Keratinocyte (primary cell): ENCODE measurements around the gene IL22RA1. TPM values are rescaled to one million over a fixed set of nuclear protein-coding genes. Genes with fewer than 3 reads are reported as not detected.

Experiments
- DNase-seq: peaks from one replicate; pipeline ENCODE4 v3.0.0-alpha.2; 2011; ENCODE audit warnings: low read depth, missing footprints, low spot score
- FAIRE-seq: peaks from 2 replicates; lab custom pipeline; 2011; peaks lifted over from hg19 to GRCh38; lab: Jason Lieb, UNC
- H2AFZ ChIP-seq: 2 replicates; pipeline ENCODE4 v1.6.0; 2012; ENCODE audit warnings: low read length, control low read depth, inconsistent platforms; ENCODE audit not compliant: control insufficient read depth
- H3K27ac ChIP-seq: 2 replicates; pipeline ENCODE4 v1.5.1; 2011; ENCODE audit warnings: low read length; ENCODE audit not compliant: control insufficient read depth, insufficient read depth
- H3K27me3 ChIP-seq: 3 replicates; pipeline ENCODE4 v1.6.0; 2011; ENCODE audit warnings: low read length; ENCODE audit not compliant: control insufficient read depth, insufficient read depth; ENCODE audit errors: extremely low read depth
- H3K36me3 ChIP-seq, 2 experiments: 2 replicates in 1 of 2; 3 replicates in 1 of 2; pipeline ENCODE4 v1.5.1; 2011; ENCODE audit warnings: low read length in 2 of 2, mild to moderate bottlenecking in 1 of 2; ENCODE audit not compliant: control insufficient read depth in 2 of 2, insufficient read depth in 2 of 2; ENCODE audit errors: extremely low read depth in 1 of 2
- H3K4me1 ChIP-seq: 3 replicates; pipeline ENCODE4 v1.5.1; 2011; ENCODE audit warnings: low read length; ENCODE audit not compliant: control insufficient read depth, insufficient read depth; ENCODE audit errors: extremely low read depth
- H3K4me2 ChIP-seq: 3 replicates; pipeline ENCODE4 v1.6.0; 2011; ENCODE audit warnings: low read depth, low read length; ENCODE audit not compliant: control insufficient read depth, insufficient read depth; ENCODE audit errors: extremely low read depth
- H3K4me3 ChIP-seq, 3 experiments: fragments of 200-600 bp in 1 of 3; sonication (generic) in 1 of 3; 2 replicates in 2 of 3; 3 replicates in 1 of 3; pipeline ENCODE4 v1.5.1; 2011 to 2016; ENCODE audit warnings: low read length in 3 of 3, mild to moderate bottlenecking in 3 of 3, control low read depth in 2 of 3, inconsistent platforms in 1 of 3, low read depth in 1 of 3, mixed read lengths in 1 of 3, mixed run types in 1 of 3, moderate library complexity in 1 of 3; ENCODE audit not compliant: control insufficient read depth in 2 of 3, insufficient read depth in 2 of 3; ENCODE audit errors: extremely low read depth in 1 of 3
- H3K79me2 ChIP-seq: 2 replicates; pipeline ENCODE4 v1.6.0; 2012; ENCODE audit warnings: low read length; ENCODE audit not compliant: control insufficient read depth, insufficient read depth
- H3K9ac ChIP-seq: 3 replicates; pipeline ENCODE4 v1.6.0; 2011; ENCODE audit warnings: low read length; ENCODE audit not compliant: control insufficient read depth, insufficient read depth; ENCODE audit errors: extremely low read depth
- H3K9me1 ChIP-seq: 3 replicates; pipeline ENCODE4 v1.6.0; 2011; ENCODE audit warnings: low read length; ENCODE audit not compliant: control insufficient read depth, insufficient read depth; ENCODE audit errors: extremely low read depth
- H3K9me3 ChIP-seq: 2 replicates; pipeline ENCODE4 v1.5.1; 2012; ENCODE audit warnings: low read depth, low read length; ENCODE audit not compliant: control insufficient read depth
- H4K20me1 ChIP-seq: 3 replicates; pipeline ENCODE4 v1.6.0; 2011; ENCODE audit warnings: low read length; ENCODE audit not compliant: control insufficient read depth, insufficient read depth; ENCODE audit errors: extremely low read depth
- CTCF ChIP-seq, 3 experiments: IDR thresholded peaks in 1 of 3; conservative IDR thresholded peaks in 1 of 3; optimal IDR thresholded peaks in 1 of 3; 2 replicates in 2 of 3; 3 replicates in 1 of 3; pipeline versions ENCODE3 to v1.5.1; 2011; ENCODE audit warnings: low read length in 3 of 3, mild to moderate bottlenecking in 3 of 3, moderate library complexity in 2 of 3, control low read depth in 1 of 3, inconsistent platforms in 1 of 3; ENCODE audit not compliant: insufficient read depth in 2 of 3; ENCODE audit errors: extremely low read depth in 1 of 3
- EZH2 ChIP-seq: IDR thresholded peaks from one replicate; pipeline ENCODE4 v1.6.1; 2012; ENCODE audit warnings: inconsistent platforms, mild to moderate bottlenecking, low read length, moderate library complexity
- dilution Hi-C: fragments of 300-500 bp; cut with MboI; formaldehyde crosslinking; loops from one replicate; pipeline ENCODE4 v1.7.0; 2020; ENCODE audit warnings: low sequenced_read_pairs; ENCODE audit not compliant: extremely low pct_ligation_motif_present
- polyA plus RNA-seq, 5 experiments: library from polyadenylated mRNA; depleted of rRNA in 3 of 5; stranded (reverse) in 3 of 5; stranded (forward) in 1 of 5; unstranded in 1 of 5; fragments of >200 nt; gene quantifications; 1 replicate in 1 of 5; 2 replicates in 3 of 5; 3 replicates in 1 of 5; pipeline versions ENCODE4 v1.2.1 to v1.2.3, GENCODE V29; 2011 to 2012; ENCODE audit warnings: missing spikeins in 2 of 5, low read depth in 1 of 5, low replicate concordance in 1 of 5

The IL22RA1 gene
- polyA plus RNA-seq, 1 donor (not counting 4 experiments of a cell fraction or from before 2014, with no cell fraction given) = 1.7 TPM

GRCh38 chr1:24156542-24157260 lies 13.8 kb upstream of the IL22RA1 start:
- dilution Hi-C loops = no loop called here
- TF ChIP-seq EZH2 = no peak

GRCh38 chr1:24155011-24155782 lies 12.3 kb upstream of the IL22RA1 start:
- TF ChIP-seq EZH2 = no peak
- peak; percentile 12 to 18 (median 13) for TF ChIP-seq CTCF (optimal IDR thresholded peaks at IDR 0.05 in 1 of 3, IDR thresholded peaks at IDR 0.05 in 1 of 3, conservative IDR thresholded peaks at IDR 0.05 in 1 of 3; ENCODE audit: extremely low read depth in 1 of 3, insufficient read depth in 2 of 3, low read length in 3 of 3)
- H3K27me3 ChIP-seq = no peaks in the 10 kb centered on the region
- H3K9me3 ChIP-seq = no peaks in the 10 kb centered on the region
- peaks cover 0 to 3% of the 10 kb centered on the region in 2 experiments for H3K36me3 ChIP-seq
- H4K20me1 ChIP-seq = no peaks in the 10 kb centered on the region
- H3K79me2 ChIP-seq = no peaks in the 10 kb centered on the region
- H3K4me1 ChIP-seq = peaks cover 12% of the 10 kb centered on the region
- no peaks in the 10 kb centered on the region for H3K9me1 ChIP-seq
- peak; percentile 13 for FAIRE-seq
- H2AFZ ChIP-seq = no peak overlapping the region
- DNase-seq = no peak
- H3K4me3 ChIP-seq = no peak overlapping the region
- H3K9ac ChIP-seq = no peak overlapping the region
- no peak overlapping the region for H3K27ac ChIP-seq
- dilution Hi-C loops = no loop called here
- no peak overlapping the region for H3K4me2 ChIP-seq

More at GRCh38 chr1:24156542-24157260, 13.8 kb upstream of the IL22RA1 start:
- no peaks in the 10 kb centered on the region for H3K27me3 ChIP-seq
- H4K20me1 ChIP-seq = no peaks in the 10 kb centered on the region
- FAIRE-seq = no peak
- peaks cover 3% of the 10 kb centered on the region for H3K4me1 ChIP-seq
- H3K4me3 ChIP-seq = no peak overlapping the region
- H3K9ac ChIP-seq = no peak overlapping the region
- no peak overlapping the region for H3K4me2 ChIP-seq
- H3K9me3 ChIP-seq = no peaks in the 10 kb centered on the region
- no peak overlapping the region for H3K27ac ChIP-seq
- peaks cover 0 to 3% of the 10 kb centered on the region in 2 experiments for H3K36me3 ChIP-seq
- no peak for DNase-seq
- no peaks in the 10 kb centered on the region for H3K9me1 ChIP-seq
- no peak overlapping the region for H2AFZ ChIP-seq
- no peaks in the 10 kb centered on the region for H3K79me2 ChIP-seq
